Effector memory CD8-positive, alpha-beta T cell (primary cell): Measurements from ENCODE around the gene WDR70.
"Not testable (repeated sequence)": the region's sequence is repeated elsewhere in the genome, so short reads cannot be mapped to it uniquely, and the experiment has no call there.

Source experiments
- ATAC-seq: fragments of 150-1000 bp; cut with Tn5 transposase; replicated peaks from 2 replicates; pipeline ENCODE4 v1.10.0; 2021; ENCODE audit warnings: mild to moderate bottlenecking, moderate library complexity
- DNase-seq, 3 experiments: peaks; one replicate each; pipeline ENCODE4 v3.0.0; 2021
- H3K27ac Mint-ChIP-seq, 2 donors: one replicate each; pipeline ENCODE4 v1.8.0; 2022; ENCODE audit warnings: mild to moderate bottlenecking in 2 of 2, mixed read lengths in 2 of 2, moderate library complexity in 2 of 2
- H3K27me3 Mint-ChIP-seq, 2 donors: one replicate each; pipeline ENCODE4 v1.8.0; 2022; ENCODE audit warnings: mixed read lengths in 2 of 2
- H3K36me3 Mint-ChIP-seq: one replicate; pipeline ENCODE4 v1.8.0; 2022; ENCODE audit warnings: mild to moderate bottlenecking, moderate library complexity, mixed read lengths; ENCODE audit not compliant: insufficient read depth
- H3K4me1 Mint-ChIP-seq, 2 donors: one replicate each; pipeline ENCODE4 v1.8.0; 2022; ENCODE audit warnings: low read depth in 2 of 2, mixed read lengths in 2 of 2
- H3K4me3 Mint-ChIP-seq, 2 donors: one replicate each; pipeline ENCODE4 v1.8.0; 2022; ENCODE audit warnings: mild to moderate bottlenecking in 2 of 2, mixed read lengths in 2 of 2, moderate library complexity in 2 of 2
- H3K9me3 Mint-ChIP-seq, 2 donors: one replicate each; pipeline ENCODE4 v1.8.0; 2022; ENCODE audit warnings: mixed read lengths in 2 of 2

WDR70 gene

DNA sequence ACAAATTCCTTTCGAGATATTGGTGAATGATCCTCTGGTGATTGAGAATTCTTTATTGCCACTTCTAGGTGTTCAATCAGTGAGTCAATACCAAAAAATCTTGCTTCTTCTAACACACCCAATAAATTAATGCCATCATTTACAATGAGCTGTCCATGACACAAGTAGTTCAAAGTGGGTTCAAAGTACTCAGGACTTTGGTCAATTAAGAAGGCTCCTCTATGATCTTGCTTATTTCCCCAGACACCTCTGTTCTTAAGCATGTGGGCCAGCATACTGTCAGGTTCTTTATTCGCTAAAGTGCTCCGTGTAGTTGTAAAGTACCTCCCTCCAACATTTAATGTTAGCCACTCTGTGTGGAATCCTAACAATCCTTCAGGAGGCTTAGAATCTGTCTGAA is 127.1 kb downstream of the WDR70 start:
- Mint-ChIP-seq H3K27ac (no peak overlapping the region), H3K9me3 (no peaks in the 10 kb centered on the region), H3K36me3 (peaks cover 3% of the 10 kb centered on the region), H3K4me1 (peaks cover 10 to 16% of the 10 kb centered on the region in 2 donors), H3K27me3 (no peaks in the 10 kb centered on the region), H3K4me3 (no peak overlapping the region)
- DNase-seq (no peak), ATAC-seq (no peak)

- Mint-ChIP-seq H3K36me3 (peaks cover 3% of the 10 kb centered on the region), H3K9me3 (no peaks in the 10 kb centered on the region), H3K27me3 (no peaks in the 10 kb centered on the region), H3K27ac (no peak overlapping the region), H3K4me3 (no peak overlapping the region), H3K4me1 (peaks cover 10 to 16% of the 10 kb centered on the region in 2 donors)
- no peak for ATAC-seq
- DNase-seq = no peak
Observed at GRCh38 chr5:37506722-37507121, 127.6 kb downstream of the WDR70 start.

GRCh38 chr5:37511646-37512045 is 132.5 kb downstream of the WDR70 start:
- peaks cover 13% of the 10 kb centered on the region for H3K36me3 Mint-ChIP-seq
- no peak for DNase-seq

GRCh38 chr5:37514946-37515345 is 135.8 kb downstream of the WDR70 start:
- Mint-ChIP-seq H3K4me3 (no peak overlapping the region), H3K27me3 (no peaks in the 10 kb centered on the region), H3K9me3 (no peaks in the 10 kb centered on the region), H3K27ac (no peak overlapping the region), H3K36me3 (peaks cover 27% of the 10 kb centered on the region), H3K4me1 (peaks cover 1 to 5% of the 10 kb centered on the region in 2 donors)
- DNase-seq (no peak), ATAC-seq (no peak)

More at GRCh38 chr5:37511646-37512045, 132.5 kb downstream of the WDR70 start:
- Mint-ChIP-seq H3K27ac (no peak overlapping the region), H3K9me3 (no peaks in the 10 kb centered on the region), H3K4me1 (peaks cover 3 to 13% of the 10 kb centered on the region in 2 donors), H3K27me3 (no peaks in the 10 kb centered on the region), H3K4me3 (no peak overlapping the region)
- no peak for ATAC-seq

DNA sequence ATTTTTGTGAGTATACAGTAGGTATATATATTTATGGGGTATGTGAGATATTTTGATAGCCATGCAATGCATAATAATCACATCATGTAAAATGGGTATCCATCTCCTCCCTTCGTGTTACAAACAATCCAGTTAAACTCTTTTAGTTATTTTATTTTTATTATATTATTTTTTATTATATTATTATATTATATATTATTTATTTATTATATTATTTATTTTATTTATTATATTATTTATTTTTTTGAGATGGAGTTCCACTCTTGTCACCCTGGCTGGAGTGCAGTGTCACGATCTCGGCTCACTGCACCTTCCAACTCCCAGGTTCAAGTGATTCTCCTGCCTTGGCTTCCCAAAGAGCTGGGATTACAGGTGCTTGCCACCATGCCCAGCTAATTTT is 138.6 kb downstream of the WDR70 start:
- peaks cover 19% of the 10 kb centered on the region for H3K36me3 Mint-ChIP-seq

DNA sequence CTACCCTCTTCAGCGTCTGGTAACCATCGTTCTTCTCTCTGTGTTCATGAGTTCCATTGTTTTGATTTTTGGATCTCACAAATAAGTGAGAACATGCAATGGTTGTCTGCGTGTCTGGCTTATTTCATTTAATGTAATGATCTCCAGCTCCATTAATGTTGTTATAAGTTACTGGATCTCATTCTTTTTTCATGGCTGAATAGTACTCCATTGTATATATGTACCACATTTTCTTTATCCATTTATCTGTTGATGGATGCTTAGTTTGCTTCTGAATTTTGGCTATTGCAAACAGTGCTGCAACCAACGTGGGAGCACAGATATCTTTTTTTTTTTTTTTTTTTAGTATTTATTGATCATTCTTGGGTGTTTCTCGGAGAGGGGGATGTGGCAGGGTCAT is 139.2 kb downstream of the WDR70 start:
- peaks cover 19% of the 10 kb centered on the region for H3K36me3 Mint-ChIP-seq
- DNase-seq, H3K9me3 Mint-ChIP-seq: not testable (repeated sequence)

More for the DNA sequence above, 138.6 kb downstream of the WDR70 start:
- H3K4me3 Mint-ChIP-seq = no peak overlapping the region
- DNase-seq (no peak), ATAC-seq (no peak)
- no peaks in the 10 kb centered on the region for H3K9me3 Mint-ChIP-seq
- H3K27me3 Mint-ChIP-seq = no peaks in the 10 kb centered on the region
- H3K27ac Mint-ChIP-seq = no peak overlapping the region
- peaks cover 1 to 5% of the 10 kb centered on the region in 2 donors for H3K4me1 Mint-ChIP-seq

DNA sequence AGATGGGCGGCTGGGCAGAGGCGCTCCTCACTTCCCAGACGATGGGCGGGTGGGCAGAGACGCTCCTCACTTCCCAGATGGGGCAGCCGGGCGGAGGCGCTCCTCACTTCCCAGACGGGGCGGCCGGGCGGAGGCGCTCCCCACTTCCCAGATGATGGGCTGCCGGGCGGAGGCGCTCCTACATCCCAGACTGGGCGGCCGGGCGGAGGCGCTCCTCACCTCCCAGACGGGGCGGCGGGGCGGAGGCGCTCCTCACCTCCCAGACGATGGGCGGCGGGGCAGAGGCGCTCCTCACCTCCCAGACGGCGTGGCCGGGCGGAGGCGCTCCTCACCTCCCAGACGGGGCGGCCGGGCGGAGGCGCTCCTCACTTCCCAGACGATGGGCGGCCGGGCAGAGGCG is 140.2 kb downstream of the WDR70 start:
- DNase-seq (no peak), ATAC-seq (no peak)
- no peaks in the 10 kb centered on the region for H3K9me3 Mint-ChIP-seq
- H3K36me3 Mint-ChIP-seq = peaks cover 19% of the 10 kb centered on the region
- H3K27ac Mint-ChIP-seq = no peak overlapping the region
- H3K4me3 Mint-ChIP-seq = no peak overlapping the region
- no peaks in the 10 kb centered on the region for H3K27me3 Mint-ChIP-seq
- peaks cover 0 to 1% of the 10 kb centered on the region in 2 donors for H3K4me1 Mint-ChIP-seq

More for the DNA sequence above, 139.2 kb downstream of the WDR70 start:
- H3K27me3 Mint-ChIP-seq, H3K4me3 Mint-ChIP-seq, H3K27ac Mint-ChIP-seq, H3K4me1 Mint-ChIP-seq, ATAC-seq: not testable (repeated sequence)

DNA sequence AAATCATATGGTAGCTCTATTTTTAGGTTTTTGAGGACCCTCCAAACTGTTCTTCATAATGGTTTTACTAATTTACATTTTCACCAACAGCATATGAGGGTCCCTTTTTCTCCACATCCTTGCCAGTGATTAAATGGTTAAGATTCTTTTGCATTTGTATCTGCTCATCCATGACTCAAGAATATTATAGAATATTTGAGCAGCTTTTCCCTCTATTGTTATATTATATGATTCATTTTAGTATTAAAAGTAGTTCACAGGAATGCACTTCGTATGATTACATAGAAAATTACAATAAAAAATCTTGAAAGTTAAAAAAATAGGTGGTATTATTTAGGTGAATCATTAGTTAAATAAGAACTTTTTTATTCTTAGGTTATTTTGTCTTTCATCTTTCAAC is 140.7 kb downstream of the WDR70 start:
- H3K36me3 Mint-ChIP-seq = peaks cover 16% of the 10 kb centered on the region
- H3K27me3 Mint-ChIP-seq = no peaks in the 10 kb centered on the region
- peaks cover 0 to 1% of the 10 kb centered on the region in 2 donors for H3K4me1 Mint-ChIP-seq
- no peaks in the 10 kb centered on the region for H3K9me3 Mint-ChIP-seq
- H3K27ac Mint-ChIP-seq = no peak overlapping the region
- ATAC-seq (no peak), DNase-seq (no peak)
- no peak overlapping the region for H3K4me3 Mint-ChIP-seq

DNA sequence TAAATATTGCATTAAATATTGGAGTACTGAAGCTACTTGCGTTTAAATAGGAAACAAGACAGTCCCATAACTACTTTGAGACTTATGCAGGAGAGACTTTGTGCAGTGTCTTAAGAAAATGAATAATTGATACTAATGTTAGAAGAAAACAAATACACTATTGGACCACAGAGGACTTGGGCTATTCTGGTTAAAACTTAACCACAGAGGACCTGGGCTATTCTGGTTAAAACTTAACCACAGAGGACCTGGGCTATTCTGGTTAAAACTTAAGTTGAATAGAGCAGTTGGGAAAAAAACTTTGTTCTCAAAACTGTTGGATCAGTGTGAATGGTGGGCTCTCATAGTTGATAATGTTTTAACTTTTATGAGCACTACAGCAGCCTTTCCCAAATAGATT is 141.7 kb downstream of the WDR70 start:
- DNase-seq (no peak), ATAC-seq (no peak)
- peaks cover 0 to 8% of the 10 kb centered on the region in 2 donors for H3K9me3 Mint-ChIP-seq
- H3K4me3 Mint-ChIP-seq = no peak overlapping the region
- peaks cover 14% of the 10 kb centered on the region for H3K36me3 Mint-ChIP-seq
- H3K4me1 Mint-ChIP-seq = no peaks in the 10 kb centered on the region
- no peaks in the 10 kb centered on the region for H3K27me3 Mint-ChIP-seq
- no peak overlapping the region for H3K27ac Mint-ChIP-seq

- Mint-ChIP-seq H3K4me1 (peaks cover 0 to 20% of the 10 kb centered on the region in 2 donors), H3K27ac (no peak overlapping the region), H3K4me3 (no peak overlapping the region), H3K27me3 (no peaks in the 10 kb centered on the region), H3K9me3 (no peaks in the 10 kb centered on the region), H3K36me3 (no peaks in the 10 kb centered on the region)
- DNase-seq (no peak), ATAC-seq (no peak)
Observed at GRCh38 chr5:37532976-37533740, 154.0 kb downstream of the WDR70 start.

- Mint-ChIP-seq H3K27me3 (no peaks in the 10 kb centered on the region), H3K36me3 (no peaks in the 10 kb centered on the region), H3K4me1 (peaks cover 0 to 20% of the 10 kb centered on the region in 2 donors), H3K9me3 (no peaks in the 10 kb centered on the region), H3K4me3 (no peak overlapping the region), H3K27ac (no peak overlapping the region)
- ATAC-seq (no peak), DNase-seq (no peak)
Observed at GRCh38 chr5:37533851-37534250, 154.7 kb downstream of the WDR70 start.

DNA sequence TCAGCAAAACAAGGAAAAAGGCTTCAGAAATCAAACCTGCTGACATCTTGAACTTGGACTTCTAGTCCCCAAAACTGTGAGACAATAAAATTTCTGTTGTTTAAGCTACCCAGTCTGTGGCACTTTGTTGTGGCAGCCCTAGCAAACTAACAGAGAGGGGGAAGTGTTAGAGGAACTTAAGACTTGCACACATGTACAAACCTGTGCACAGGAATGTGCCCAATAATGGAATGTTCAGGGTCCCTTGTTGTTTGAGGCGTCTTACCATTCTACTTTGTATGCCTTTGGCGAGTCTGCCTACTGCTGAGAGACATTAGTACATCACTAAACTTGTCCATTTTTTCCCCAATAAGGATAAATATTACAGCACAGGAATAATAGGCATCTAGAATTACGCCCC is 160.3 kb downstream of the WDR70 start:
- no peak for ATAC-seq

GRCh38 chr5:37543216-37543615 is 164.1 kb downstream of the WDR70 start:
- ATAC-seq (no peak), DNase-seq (no peak)
- Mint-ChIP-seq H3K4me1 (peaks cover 0 to 6% of the 10 kb centered on the region in 2 donors), H3K27ac (no peak overlapping the region), H3K27me3 (no peaks in the 10 kb centered on the region), H3K36me3 (no peaks in the 10 kb centered on the region), H3K4me3 (no peak overlapping the region), H3K9me3 (no peaks in the 10 kb centered on the region)

More for the DNA sequence above, 160.3 kb downstream of the WDR70 start:
- Mint-ChIP-seq H3K4me3 (no peak overlapping the region), H3K27me3 (no peaks in the 10 kb centered on the region), H3K4me1 (no peaks in the 10 kb centered on the region), H3K9me3 (no peaks in the 10 kb centered on the region), H3K36me3 (no peaks in the 10 kb centered on the region), H3K27ac (no peak overlapping the region)
- DNase-seq = no peak

GRCh38 chr5:37549411-37549810 is 170.3 kb downstream of the WDR70 start:
- H3K36me3 Mint-ChIP-seq = no peaks in the 10 kb centered on the region
- no peak for DNase-seq
- no peak for ATAC-seq
- no peaks in the 10 kb centered on the region for H3K27me3 Mint-ChIP-seq
- no peaks in the 10 kb centered on the region for H3K9me3 Mint-ChIP-seq
- H3K27ac Mint-ChIP-seq = no peak overlapping the region
- peaks cover 7 to 14% of the 10 kb centered on the region in 2 donors for H3K4me1 Mint-ChIP-seq
- no peak overlapping the region for H3K4me3 Mint-ChIP-seq
